Globus pallidus (tissue), 1 donor: ENCODE results near the gene NOB1.
"Not testable (repeated sequence)": the region's sequence is repeated elsewhere in the genome, so short reads cannot be mapped to it uniquely, and the experiment has no call there.

Source experiments
- DNase-seq: peaks from one replicate; pipeline ENCODE4 v3.0.0-alpha.2; 2015; ENCODE audit warnings: low spot score

The NOB1 gene

DNA sequence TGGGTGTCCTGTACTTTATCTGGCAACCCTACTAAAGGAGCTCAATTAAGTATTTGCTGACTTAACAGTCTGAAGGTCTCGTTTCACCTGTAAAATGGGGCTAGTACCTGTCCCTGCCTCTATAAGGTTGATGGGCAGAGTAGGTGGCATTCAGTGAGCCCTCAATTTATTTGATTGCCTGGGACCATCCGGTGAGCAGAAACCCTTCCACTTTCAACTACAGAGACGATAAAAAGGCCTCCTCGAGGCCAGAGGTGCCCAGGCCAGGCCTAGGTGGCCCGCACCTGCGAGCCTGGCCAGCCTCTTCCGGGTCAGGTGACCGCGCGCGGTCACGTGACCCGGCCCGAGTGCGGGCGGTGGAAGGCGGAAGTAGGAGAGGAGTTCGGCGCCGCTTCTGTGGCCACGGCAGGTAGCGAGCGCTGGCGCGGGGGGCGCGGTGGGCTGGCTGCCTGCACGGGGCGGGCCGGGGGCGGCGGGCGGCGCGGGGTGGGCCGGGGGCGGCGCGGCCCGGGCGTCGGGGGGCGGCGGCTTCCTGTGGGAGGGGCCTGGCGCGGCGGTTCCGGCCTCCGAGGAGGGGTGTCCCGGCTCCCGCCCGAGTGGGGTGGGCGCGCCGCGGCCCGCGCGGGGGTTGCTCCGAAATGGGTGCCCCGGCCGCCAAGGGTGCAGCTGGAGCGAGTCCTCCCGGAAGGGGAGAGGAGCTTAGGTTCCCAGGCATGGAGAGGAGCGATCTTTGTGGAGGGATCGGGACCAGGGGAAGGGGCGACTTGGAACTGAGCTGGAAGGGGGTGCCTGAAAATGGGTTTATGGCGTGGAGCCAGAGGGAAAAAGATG lies 7.5 kb upstream of the NOB1 start, which contains the start of gene WWP2:
Gene WWP2, plus strand, starts transcription at position 350 of the 831 bp plus-strand sequence. CDS start 24,679 bp downstream, outside the sequence.
- peak; percentile 71 for DNase-seq

- DNase-seq, result not testable (repeated sequence)
Observed at GRCh38 chr16:69757375-69757774, 2.6 kb upstream of the NOB1 start.

- no peak for DNase-seq
Observed at GRCh38 chr16:69756705-69757104, 2.0 kb upstream of the NOB1 start.

DNA sequence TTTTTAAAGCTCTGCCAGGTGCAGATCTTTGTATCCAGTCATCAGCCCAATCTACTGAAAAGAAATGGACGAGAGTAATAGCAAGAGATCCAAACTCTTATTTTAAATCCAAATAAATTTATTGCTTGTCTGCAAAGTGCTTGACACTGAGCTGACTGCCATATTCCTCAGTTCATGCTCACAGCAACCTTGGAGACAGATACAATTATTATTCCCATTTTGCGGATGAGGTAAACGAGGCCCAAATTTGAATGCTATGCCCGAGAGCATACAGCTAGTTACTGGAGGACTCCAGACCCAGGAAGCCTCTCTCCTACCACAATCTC lies 620 bp downstream of the NOB1 start:
- DNase-seq, result no peak

GRCh38 chr16:69748694-69749345 lies 5.9 kb downstream of the NOB1 start:
- DNase-seq, result no peak

GRCh38 chr16:69747115-69747514 lies 7.6 kb downstream of the NOB1 start:
- DNase-seq, result no peak

GRCh38 chr16:69745959-69746358 lies 8.8 kb downstream of the NOB1 start:
- no peak for DNase-seq

DNA sequence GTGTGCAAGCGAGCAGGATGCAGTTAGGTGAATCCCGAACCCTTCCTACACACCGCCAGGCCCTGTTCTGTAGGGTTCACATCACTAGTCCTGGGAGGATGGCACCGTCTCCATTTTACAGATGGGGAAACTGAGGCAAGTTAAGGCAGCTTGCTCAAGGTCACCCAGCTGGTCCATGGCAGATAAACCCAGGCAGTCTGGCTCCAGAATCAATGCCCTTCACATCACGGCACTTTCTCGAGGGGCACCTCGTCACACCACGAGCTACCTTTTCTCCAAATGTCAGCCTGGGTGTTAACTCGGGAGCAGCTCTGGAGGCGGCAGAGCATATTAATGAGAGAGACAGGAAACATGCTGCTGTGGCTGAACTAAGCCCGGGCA lies 9.5 kb downstream of the NOB1 start:
- no peak for DNase-seq

- DNase-seq, result no peak
Observed at GRCh38 chr16:69744363-69745231, 10.1 kb downstream of the NOB1 start.

DNA sequence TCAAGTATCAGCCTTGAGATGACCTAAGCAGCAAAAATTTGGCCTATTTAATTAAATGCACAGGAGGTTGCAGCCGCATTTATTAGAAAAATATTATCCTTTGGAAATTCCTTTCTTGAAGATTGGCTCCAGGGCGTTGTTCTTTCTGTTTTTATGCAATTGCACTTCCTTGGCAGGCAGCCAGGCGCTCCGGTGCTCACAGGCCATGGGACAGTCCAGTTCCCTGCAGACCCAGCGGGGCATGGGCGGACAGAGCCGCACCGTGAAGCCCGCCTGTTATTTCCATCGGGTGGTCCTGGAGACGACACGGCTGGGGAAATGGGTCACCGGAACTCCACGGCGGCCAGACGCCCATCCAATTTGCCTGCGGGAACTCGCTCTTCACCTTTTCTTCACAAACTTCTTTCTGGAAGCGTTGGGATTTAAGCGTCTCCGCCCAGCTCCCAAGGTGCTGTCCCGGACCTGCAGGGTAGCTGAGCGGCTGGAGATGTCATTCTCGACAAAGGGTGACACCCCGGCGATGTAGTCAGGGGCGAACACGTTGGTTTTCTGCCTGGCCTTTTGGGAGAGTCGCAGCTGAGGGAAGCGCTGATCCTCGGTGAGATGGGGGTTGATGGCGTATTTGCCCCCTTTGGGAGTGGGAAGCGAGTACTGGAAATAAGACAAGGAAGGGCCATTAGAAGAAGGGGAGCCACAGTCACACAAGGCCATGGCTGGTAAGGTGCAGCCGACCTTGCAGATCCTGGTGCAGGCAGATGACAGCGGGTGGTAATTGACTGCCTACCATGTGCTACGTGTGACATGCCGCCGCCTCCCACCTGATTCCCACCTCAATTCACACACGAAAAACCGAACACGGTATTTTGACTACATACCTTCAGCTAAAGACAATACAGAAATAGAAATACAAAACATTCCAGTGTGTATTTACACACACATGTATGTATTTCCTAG lies 12.5 kb downstream of the NOB1 start:
- DNase-seq, result no peak

GRCh38 chr16:69741519-69741918 lies 13.2 kb downstream of the NOB1 start:
- no peak for DNase-seq

DNA sequence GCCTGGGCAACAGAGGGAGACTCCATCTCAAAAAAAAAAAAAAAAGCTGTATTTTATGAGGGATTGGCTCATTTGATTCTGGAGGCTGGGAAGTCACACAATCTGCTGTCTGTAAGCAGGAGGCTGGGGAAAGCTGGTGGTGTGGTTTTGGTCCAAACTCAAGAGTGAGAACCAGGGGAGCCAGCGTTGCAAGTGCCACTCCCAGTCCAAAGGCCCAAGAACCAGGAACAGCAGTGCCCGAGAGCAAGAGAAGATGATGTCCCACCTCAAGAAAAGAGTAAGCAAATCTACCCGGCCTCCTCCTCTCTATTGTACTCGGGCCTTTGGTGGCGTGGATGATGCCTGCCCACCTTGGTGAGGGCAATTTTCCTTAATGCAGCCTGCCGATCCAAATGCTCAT lies 22.6 kb downstream of the NOB1 start:
- DNase-seq, result no peak

GRCh38 chr16:69731280-69731679 lies 23.4 kb downstream of the NOB1 start:
- not testable (repeated sequence) for DNase-seq

- DNase-seq, result not testable (repeated sequence)
Observed at GRCh38 chr16:69729030-69729429, 25.7 kb downstream of the NOB1 start.

GRCh38 chr16:69727916-69728270 lies 26.8 kb downstream of the NOB1 start:
- peak; percentile 53 for DNase-seq

DNA sequence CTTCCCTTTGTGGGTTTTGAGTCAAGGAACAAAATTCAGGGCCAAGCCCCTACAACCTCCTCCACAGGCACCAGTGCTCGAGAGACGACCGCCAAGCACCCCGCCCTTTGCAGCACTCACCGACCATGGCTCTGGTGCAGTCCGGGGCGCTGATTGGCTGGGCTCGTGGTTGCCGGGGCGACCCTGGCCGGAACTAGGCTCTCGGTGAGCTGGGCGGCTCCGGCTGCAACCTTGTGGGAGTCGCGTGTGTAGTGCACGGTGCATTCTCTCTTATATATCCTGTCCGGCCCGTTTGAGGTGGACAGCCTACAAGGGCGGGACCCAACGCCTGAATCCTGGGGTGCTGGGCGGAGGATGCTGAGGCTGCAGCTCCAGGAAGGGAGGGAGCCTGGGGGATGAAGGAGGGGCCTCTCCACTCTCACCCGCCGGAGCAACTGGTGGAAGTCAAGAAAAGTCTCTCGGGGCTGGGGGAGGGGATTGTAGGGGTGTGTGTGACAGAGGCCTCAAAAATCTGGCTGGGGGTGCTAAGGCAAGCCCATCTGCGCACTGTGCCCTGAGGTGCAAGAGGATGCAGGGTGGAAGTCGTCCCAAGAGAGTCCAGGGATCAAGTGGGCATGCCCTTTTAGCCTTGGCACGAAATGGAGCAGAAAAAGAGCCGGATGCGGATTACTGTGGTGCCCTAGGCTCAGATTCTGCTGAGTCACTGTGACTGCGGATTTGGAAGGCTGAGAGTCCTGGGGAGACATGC lies 28.2 kb downstream of the NOB1 start, which contains the start of gene NQO1:
Gene NQO1, minus strand, starts transcription at position 248 of the 748 bp plus-strand sequence. Its CDS starts 121 bp downstream, at position 127.
- DNase-seq, result peak; percentile 87

DNA sequence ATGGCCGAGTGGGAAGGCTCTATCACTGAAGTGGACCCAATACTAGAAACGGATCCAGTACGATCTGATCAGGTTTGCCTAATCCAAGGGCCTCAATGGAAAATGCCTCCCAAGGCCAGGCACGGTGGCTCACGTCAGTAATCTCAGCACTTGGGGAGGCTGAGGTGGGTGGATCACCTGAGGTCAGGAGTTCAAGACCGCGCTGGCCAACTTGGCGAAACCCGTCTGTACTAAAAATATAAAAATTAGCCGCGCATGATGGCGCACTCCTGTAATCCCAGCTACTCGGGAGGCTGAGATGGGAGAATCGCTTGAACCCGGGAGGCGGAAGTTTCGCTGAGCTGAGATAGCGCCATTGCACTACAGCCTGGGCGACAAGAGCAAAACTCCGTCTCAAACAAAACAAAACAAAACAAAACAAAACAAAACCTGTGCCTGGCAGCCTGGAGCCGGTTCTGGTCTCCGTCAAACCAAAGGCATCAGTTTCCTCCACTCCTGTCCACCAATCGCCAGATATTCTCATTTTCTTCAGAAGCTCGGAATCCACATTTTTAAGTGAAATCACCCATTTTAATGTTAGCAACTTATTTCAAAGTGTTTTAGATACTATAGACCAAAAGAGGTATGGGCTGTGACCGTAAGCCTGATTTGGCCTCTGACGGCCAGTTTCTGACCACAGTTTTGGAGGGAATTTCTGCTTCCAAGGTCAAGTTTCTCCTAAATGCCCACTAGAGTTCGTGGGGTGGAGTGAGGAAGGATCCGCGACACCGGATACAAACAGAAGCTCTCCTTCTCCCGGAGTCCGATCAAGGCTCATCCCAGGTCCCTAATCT lies 29.0 kb downstream of the NOB1 start:
- DNase-seq, result no peak

- no peak for DNase-seq
Observed at GRCh38 chr16:69724981-69725479, 29.7 kb downstream of the NOB1 start.

DNA sequence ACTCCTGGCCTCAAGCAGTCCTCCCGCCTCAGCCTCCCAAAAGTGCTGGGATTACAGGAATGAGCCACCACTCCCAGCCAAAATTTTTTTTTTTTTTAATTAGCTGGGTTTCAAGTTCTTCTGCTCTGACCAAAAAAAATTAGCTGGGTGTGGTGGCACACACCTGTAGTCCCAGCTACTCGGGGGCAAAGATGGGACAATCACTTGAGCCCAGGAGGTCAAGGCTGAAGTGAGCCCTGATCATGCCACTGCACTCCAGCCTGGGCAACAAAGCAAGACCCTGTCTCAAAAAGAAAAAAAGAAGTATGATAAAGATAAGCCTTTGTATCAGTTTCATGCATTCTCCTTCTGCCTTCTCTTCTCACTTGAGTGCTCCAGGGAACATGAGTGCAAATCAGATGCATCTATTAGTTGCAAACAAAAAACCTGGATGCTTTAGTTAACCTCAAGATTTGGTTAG lies 30.3 kb downstream of the NOB1 start:
- DNase-seq, result no peak
